HG03060 (cell line): ENCODE results near the gene DEXI.

Source experiments
- ATAC-seq: cut with Tn5 transposase; IDR thresholded peaks from one replicate; pipeline ENCODE4 v1.9.1; 2021; ENCODE audit warnings: low read depth, moderate number of reproducible peaks; ENCODE audit not compliant: unreplicated experiment

DEXI gene

DNA sequence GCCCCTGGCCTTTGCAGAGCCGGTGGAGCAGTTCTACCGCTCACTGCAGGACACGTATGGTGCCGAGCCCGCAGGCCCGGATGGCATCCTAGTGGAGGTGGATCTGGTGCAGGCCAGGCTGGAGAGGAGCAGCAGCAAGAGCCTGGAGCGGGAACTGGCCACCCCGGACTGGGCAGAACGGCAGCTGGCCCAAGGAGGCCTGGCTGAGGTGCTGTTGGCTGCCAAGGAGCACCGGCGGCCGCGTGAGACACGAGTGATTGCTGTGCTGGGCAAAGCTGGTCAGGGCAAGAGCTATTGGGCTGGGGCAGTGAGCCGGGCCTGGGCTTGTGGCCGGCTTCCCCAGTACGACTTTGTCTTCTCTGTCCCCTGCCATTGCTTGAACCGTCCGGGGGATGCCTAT, 35.8 kb downstream of the DEXI start:
- no peak for ATAC-seq

DNA sequence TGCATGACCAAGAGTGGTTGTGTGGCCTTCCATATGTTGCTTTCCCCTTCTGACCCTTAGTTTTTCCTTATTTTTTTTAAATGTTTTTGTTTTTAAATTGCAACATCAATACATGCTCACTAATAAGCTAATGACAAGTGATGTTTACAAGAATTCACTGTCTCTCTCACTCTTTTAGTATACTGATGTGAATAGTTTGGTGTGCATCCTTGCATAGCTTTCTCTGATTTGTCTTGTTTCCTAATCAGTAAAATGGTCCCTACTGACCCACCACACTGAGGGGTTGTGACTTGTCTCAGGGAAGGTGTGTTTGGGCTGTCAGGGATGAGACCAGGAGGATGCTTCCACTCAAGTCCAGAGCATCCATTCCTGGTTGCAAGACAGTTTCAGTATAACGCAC, 39.3 kb downstream of the DEXI start:
- no peak for ATAC-seq

DNA sequence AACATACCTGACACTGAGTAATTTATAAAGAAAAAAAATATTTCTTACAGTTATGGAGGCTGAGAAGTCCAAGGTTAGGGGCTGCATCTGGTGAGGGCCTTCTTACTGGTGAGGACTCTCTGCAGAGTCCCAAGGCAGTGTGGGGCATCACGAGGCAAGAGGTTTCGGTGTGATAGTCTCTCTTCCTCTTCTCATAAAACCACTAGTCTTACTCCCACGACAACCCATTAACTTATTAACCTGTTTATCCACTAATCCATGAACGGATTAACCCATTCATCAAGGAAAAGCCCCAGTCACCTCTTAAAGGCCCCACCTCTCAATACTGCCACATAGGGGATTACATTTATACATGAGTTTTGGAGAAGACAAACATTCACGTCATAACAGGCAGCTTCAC, 45.1 kb downstream of the DEXI start:
- ATAC-seq = no peak

DNA sequence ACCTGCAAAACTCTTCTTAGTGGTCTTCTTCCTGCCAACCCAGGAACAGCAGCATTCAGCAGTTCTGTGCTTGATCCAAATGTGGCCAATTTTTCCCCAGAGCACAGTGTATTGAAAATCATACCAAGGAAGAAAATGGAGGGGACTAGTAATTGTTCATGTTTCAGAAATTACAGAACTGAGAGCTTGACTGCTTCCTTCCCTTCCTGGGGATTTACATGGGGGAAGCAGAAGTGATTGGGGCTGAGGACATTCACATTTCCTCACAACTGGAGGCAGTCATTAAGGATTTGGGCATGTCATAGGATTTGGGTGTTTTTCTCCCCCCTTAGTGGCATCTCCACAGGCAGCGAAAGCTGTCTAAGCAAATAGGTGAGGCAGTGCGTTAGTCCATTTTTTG, 45.5 kb downstream of the DEXI start:
- no peak for ATAC-seq

DNA sequence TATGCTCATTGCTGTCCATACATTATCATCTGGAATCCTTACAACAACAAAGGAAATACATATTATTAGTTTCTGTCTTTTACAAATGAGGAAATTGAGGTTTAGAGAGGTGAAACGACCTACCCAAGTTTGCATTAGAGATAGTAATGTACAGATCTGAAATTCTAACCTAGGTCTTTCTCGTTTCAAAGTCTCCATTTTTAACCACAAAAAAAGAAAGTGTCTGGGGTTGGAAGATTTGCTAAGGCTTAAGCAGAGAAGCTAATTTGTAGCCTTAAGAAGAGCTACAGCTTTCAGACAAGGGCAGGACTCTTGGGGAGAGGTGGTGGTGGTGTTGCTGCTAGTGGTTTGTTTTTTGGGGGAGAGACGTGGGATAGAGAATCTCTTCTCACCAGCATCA, 46.1 kb downstream of the DEXI start:
- ATAC-seq = no peak

DNA sequence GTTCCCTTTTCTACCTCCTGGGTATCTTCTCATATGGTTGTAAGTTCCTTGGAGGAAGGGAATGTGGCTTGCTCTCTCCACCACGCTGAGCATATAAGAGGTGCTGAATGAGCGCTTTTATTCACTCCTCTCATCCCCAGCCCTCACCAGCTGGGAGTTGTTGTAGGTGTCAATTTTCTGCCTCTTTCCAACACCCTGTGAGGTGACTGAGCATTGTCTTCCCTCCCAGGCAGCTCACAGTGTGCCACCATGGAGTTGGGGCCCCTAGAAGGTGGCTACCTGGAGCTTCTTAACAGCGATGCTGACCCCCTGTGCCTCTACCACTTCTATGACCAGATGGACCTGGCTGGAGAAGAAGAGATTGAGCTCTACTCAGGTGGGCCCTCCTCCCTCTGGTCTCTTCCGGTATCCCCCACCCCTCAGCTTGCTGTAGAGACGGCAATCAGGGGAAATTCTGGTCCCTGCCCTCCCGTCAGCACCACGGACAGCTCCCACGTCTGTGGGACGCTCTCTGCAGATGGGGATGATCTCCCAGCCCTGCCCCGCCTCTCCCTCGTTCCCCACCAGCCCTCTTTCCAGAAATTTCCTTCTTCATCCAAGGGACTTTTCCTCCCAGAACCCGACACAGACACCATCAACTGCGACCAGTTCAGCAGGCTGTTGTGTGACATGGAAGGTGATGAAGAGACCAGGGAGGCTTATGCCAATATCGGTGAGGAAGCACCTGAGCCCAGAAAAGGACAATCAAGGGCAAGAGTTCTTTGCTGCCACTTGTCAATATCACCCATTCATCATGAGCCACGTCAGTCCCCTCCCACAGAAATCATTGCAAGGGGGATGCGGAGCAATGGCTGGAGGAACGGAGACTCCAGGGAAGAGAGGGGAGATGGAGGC, 47.0 kb downstream of the DEXI start:
- no peak for ATAC-seq

DNA sequence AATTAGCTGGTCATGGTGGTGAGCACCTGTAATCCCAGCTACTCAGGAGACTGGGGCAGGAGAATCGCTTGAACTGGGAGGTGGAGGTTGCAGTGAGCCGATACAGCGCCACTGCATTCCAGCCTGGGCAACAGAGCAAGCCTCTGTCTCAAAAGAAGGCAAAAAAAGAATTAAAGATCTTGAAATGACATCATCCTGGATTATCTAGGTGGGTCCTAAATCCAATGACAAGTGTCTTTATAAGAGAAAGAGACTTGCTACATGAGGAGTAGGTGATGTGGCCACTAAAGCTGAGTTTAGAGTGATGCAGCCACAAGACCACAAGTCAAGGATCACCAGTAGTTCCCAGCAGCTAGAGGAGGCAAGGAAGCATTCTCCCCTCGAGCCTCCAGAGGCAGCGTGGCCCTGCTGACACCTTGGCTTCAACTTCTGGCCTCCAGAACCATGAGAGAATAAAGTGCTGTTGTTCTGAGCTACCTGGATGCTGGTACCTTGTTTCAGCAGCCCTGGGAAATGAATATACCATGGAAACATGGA, 49.4 kb downstream of the DEXI start:
- no peak for ATAC-seq

DNA sequence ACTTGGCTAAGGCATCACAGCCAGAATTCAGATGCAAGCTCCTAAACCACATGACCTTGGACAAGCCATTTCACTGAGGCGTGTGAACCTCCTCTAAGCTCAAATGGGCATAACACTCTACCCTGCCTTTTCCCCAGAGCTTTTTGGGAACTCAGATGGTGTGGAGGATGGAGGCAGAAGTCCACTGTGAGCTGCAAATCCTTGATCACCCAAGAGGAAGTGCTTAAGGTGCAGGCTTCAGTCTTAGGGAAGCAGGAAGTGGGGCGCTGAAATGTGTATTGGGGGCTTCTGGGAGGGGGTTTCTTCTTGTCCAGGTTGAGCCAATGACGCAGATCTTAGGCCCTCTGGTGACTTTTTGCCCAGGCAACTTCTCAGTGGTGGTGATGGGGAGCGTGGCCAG, 52.4 kb downstream of the DEXI start:
- ATAC-seq = no peak

DNA sequence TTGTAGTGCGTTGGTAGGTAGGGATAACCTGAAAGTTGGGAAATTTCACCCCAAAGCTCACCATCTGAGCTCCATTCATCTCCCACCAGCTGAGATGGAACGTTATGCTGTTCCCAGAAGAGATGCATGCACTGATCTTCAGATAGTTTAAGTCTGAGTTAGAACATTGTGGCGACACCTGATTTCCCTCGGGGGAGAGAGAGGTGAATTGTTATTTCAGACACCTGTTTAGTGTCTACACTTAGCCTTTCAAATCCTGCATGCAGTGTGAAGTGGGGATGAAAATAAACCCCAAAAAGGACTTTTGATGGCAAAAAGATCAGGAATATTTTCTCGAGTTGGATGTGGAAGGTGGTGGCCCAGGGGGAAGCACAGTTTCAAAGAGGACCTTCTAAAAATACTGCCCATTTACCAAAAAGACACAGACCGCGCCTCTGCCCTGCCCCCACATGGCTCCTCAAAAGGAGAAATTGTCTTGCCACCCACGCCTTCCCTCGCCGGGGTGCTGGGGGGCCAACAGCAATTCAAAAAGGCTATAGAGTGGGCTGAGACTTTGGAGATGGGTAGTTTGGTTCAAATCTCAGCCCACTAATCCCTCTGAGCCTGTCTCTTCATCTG, 53.8 kb downstream of the DEXI start:
- no peak for ATAC-seq

DNA sequence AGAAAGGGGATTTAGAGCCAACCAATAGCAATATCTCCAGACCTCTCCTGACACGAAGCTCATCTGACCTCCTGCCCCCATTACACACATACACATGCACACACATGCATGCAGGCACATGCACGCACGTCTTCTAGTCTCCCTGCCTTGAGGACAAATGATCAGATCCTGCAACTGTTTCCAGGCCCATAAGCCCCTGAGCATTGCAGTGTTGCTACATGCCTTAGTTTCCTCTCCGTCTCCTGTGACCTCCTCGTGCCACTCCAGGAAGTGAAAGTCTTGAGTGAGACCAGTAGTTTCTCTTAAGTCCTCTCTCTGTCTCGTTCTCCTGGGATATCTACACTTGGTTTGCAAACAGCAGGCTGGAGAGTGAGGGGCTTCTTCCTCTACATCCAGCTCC, 57.0 kb downstream of the DEXI start:
- no peak for ATAC-seq

DNA sequence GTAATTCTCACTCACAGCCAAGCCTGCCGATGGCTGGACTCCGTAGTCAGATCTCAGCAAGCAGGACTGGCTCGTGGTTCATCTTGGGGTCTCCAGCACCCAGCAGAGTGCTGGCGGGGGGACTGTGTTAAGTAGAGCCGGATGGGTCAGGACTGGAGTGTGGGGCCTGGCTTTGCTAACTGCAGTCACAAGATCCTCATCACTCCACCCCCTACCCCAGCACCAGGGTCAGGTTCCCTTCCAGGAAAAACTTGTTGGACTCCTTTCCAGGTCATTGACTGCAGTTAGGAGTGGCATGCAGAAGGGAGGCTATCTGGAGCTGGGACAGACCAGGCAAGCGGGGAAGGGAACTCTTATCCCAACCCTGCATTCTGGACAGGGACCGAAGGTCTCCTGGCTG, 59.3 kb downstream of the DEXI start:
- no peak for ATAC-seq

DNA sequence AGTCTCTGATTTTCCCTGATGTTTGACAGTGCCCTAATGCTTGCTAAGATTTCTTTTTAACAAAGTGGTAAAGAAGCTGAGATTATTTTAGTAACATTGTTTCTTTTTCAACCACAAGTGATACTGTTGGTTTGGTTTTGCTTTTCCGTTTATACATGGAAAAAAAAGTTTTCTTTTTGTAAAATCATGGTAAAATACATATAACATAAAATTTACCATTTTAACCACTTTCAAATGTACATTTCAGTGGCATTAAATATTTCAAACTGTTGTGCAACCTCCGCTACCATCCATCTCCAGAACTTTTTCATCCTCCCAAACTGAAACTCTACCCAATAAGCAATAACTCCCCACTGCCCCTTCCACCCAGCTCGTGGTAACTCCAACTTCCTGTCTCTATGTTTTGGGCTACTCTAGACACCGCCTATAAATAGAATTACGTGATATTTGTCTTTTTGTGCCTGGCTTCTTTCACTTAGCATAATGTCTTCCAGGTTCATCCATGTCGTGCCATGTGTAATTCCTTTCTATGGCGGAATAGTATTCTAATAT, 60.7 kb downstream of the DEXI start:
- no peak for ATAC-seq

DNA sequence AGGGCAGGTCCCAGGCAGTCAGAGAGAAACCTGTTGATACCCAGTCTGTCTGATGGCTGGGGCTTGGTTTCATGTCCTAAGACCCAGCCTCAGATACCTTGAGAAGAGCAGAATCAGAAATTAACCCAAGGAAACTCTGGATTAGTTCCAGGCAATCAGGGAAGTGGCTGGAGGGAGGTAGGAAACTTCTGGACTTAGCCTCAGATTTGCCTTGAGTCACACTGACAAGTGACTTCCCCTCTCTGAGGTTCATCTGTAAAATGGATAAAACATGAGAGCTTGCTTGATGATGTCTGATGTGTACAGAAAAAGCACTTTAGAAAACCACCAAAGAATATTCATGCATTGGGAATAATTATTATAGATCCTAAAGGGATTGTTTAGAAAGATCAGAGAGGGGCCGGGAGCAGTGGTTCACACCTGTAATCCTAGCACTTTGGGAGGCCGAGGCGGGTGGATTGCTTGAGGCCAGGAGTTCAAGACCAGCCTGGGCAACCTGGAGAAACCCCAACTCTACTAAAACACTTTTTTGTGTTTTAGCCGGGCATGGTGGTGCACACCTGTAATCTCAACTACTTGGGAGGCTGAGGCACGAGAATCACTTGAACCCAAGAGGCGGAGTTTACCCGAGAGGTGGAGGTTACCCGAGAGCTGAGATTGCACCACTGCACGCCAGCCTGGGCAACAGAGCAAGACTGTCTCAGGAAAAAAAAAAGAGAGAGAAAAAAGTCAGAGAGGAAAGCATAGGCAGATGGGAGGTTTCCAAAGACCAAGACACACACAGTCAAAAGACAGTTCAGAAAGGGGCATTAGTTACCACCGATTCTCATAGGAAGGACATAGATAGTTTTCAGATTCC, 61.4 kb downstream of the DEXI start:
- no peak for ATAC-seq

DNA sequence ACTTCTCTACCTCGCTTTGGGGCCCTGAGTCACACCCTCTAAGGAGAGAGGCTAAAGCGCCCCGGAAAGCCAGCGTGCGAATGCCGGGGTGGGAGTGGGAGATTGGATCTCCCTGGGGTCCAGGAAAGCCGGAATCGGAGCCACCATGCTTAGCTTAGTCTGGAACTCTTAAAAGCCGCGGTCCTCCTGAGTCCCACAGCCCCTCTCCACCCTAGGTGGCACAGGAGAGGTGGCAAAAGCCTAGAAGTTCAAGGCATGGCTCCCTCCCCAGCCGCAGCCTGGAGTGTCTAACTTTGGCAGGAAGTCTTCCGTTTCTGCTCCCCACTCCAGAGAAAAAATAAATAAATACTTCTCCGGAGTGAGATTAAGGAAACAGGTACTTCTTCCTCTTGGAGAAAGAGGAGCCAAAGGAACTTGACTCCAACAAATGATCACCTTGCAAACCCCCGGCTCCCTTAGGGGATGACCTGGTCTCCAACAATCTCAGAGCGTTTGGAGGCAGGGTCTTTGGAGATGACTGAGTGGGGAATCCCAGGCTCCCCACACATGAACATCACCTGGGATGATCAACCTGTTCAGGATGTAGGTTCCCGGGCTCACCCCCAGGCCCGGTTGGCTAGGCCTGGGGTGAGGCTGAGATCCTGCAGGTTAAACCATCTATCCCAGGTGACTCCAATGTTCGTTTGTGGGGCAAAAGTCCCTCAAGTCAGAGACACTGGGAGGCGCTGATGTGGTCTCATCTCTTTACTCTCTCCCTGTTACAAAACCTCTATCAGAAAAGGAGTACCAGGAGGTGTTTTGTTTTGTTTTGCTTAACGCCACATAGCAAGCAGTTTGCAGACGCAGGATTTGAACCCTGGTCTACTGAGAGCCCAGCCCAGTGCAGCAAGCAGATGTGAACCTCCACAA, 62.3 kb downstream of the DEXI start:
- ATAC-seq = no peak
